GM12872 (cell line): ENCODE measurements around the gene VPS51.

Experiments
- CTCF ChIP-seq: IDR thresholded peaks from 3 replicates; pipeline ENCODE4 v1.5.1; 2011; ENCODE audit warnings: low read depth, mild to moderate bottlenecking, low read length, moderate library complexity; ENCODE audit not compliant: insufficient read depth

The VPS51 gene

DNA sequence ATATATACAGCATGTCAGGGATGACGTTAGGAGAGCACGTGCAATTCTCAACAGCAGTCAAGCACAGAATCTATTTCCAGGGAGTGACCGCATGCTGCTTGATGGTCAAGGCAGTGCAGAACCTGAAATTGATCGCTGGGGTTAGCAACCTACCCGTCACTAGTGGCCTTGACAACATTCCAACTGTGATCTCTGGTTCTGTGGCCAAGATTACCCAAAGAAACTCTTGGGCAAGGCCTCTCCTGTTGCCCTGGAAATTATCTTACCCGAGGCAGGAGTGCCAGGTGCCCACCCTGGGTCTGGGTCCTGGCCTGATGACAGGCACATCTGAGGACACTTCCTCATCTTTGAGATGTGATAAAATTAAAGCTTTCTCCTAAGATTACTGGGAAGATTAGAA lies 17.8 kb downstream of the VPS51 start:
- no peak for TF ChIP-seq CTCF

DNA sequence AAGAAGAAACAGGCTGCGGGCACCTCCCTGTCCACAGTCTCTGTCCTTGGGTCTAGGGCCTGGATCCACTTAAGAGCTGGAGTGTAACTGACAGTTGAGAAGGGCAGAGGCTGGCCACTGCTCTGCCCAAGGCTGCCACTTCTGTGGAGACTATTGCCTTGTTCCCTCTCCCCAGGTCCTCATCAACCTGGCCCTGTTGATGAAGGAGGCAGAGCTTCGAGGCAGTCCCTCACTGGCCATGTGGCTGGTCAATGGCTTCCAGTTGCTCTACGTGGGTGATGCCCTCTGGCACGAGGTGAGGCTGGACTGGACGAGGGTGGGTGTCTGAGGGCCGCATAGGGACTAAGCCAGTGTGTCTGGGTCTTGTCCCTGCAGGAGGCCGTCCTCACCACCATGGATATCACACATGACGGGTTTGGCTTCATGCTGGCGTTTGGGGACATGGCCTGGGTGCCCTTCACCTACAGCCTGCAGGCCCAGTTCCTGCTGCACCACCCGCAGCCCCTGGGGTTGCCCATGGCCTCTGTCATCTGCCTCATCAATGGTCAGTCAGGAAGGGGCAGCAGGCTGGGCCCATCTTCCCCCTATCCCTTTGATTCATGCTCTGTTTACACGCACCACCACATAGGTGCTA lies 18.6 kb downstream of the VPS51 start:
- TF ChIP-seq CTCF, result no peak

DNA sequence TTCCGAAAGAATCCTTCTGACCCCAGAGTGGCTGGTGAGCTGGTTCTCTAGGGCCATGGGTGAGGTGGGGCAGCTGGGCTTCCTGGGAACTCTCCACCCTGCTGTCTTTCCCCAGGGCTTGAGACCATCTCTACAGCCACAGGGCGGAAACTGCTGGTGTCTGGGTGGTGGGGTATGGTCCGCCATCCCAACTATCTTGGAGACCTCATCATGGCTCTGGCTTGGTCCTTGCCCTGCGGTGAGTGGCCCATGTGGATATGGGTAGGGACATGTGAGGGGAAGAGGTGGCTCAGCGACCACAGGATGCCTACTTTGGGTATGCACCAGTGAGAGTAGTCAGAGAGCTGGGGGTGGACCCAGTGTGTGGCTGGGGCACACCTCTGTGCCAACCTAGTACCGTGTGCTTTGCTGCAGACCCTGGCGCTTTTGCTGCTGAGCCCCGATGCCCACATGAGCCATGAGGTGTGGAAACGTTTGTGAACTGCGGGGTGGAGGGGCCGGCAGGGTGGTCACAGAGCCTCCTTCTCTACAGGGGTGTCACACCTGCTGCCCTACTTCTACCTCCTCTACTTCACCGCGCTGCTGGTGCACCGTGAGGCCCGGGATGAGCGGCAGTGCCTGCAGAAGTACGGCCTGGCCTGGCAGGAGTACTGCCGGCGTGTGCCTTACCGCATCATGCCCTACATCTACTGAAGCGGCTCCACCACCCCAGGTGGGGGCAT lies 19.5 kb downstream of the VPS51 start:
- no peak for TF ChIP-seq CTCF

DNA sequence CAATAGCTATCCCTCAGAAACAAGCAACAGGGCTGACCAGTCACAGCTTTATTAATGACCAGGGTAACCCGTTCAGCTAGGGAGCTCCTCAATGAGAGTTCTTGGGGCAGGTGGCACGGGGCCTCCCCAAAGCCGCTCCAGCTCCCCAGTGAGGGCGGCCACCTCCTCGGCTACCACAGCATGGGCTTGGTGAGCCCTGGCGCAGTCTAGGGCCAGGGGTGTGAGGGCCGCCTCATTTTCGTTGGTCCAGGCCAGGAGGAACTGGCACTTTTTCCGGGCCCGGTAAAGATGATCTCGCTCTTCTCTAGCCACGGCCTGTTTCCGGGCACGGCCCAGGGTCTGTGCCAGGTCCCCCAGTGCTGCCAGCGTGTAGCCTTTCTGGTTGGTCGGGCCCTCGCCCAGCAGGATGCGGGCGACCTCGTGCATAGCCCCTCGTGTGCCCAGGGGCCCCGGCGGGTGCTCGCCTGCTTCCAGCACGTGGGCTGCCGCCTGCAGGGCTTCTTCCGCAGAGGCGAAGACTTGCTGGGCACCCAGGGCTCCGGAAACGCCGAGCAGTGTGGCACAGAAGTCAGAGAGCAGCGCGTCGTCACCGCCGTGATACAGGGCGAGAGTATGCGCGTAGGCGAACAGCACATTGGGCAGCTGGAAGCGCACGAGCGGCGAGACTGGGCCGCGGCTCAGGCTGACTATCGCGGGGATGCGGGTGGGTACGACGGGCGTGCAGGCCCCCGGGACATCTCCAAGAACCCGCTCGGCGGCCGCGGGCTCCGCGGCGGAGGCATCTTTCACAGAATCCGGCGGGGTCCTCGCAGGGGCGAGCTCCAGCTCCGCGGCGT lies 20.6 kb downstream of the VPS51 start:
- TF ChIP-seq CTCF, result no peak

DNA sequence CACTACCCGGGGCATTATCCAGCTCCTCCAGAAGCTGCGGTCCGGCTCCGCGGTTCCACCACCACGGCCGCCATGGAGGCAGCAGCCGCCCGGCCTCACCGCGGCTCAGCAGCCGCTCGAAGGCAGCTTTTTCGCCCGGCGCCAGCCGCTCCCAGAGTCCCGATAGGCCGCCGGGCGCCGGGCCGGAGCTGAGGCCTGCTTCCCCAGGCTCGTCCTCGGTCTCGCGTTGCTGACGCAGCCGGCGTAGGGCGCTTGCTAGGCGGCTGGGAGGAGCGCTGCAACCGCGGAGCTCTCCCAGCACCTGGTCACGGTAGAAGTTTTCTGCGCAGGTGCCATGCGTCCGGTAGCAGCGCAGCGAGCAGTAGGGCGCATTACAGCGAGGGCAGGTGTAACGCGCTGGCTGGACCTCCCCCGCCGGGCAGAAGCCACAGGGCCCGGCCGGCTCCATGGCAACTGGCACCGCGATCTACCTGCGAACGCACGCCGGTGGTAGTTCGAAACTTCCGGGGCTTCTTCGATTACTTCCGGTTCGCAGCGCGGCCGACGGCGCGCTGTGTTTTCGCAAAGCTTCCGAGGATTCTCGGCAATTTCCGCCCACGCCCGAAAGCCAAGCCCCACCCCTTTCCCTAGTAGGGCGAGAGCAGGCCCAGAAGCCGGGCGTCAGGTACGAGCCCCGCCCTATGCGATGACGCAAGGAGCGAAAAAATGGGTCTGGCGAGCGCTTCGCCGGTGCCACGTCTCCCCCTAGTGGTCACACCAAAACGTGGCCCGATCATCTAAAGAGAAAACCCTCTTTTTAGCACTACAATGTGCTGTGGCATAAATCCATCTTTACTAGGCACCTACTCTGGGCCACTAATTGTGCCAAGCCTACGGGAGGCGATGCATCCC lies 21.4 kb downstream of the VPS51 start, which contains the start of gene ZNHIT2:
Gene ZNHIT2 (minus strand): TSS at position 496 of the 891 bp plus-strand sequence. CDS start 48 bp downstream, at position 448.
- peak; percentile 93 for TF ChIP-seq CTCF

- TF ChIP-seq CTCF, result no peak
Measured at GRCh38 chr11:65118097-65118837, 22.3 kb downstream of the VPS51 start.
